ENCODE data around the gene SLC26A8. TPM values are rescaled to one million over a fixed set of nuclear protein-coding genes. Genes with fewer than 3 reads are reported as not detected.
"Not testable (repeated sequence)": the region's sequence is repeated elsewhere in the genome, so short reads cannot be mapped to it uniquely, and the experiment has no call there.

The SLC26A8 gene
- total RNA-seq, 2 experiments from 2014 or later: not detected

GRCh38 chr6:35943390-35943789 lies 81.1 kb downstream of the SLC26A8 start:
- Mint-ChIP-seq H3K27ac (no peak overlapping the region), H3K36me3 (no peaks in the 10 kb centered on the region), H3K27me3 (peaks cover 6% of the 10 kb centered on the region), H3K4me1 (no peaks in the 10 kb centered on the region), H3K9me3 (ENCODE audit: low read depth) (no peaks in the 10 kb centered on the region), H3K4me3 (no peak overlapping the region)
- no peak for ATAC-seq
- CTCF ChIA-PET: no interaction called here
- no peak for DNase-seq

GRCh38 chr6:35942355-35942754 lies 82.1 kb downstream of the SLC26A8 start:
- peaks cover 9% of the 10 kb centered on the region for H3K27me3 Mint-ChIP-seq
- H3K4me3 Mint-ChIP-seq: no peak overlapping the region
- CTCF ChIA-PET: no interaction called here
- H3K36me3 Mint-ChIP-seq: no peaks in the 10 kb centered on the region
- no peak overlapping the region for H3K27ac Mint-ChIP-seq
- no peak for ATAC-seq
- no peaks in the 10 kb centered on the region for H3K9me3 Mint-ChIP-seq (ENCODE audit: low read depth)
- DNase-seq: no peak
- H3K4me1 Mint-ChIP-seq: no peaks in the 10 kb centered on the region

- H3K4me3 Mint-ChIP-seq; DNase-seq; H3K4me1 Mint-ChIP-seq; H3K27ac Mint-ChIP-seq; H3K36me3 Mint-ChIP-seq; CTCF ChIA-PET; H3K9me3 Mint-ChIP-seq (ENCODE audit: low read depth); ATAC-seq: not testable (repeated sequence)
- peaks cover 12% of the 10 kb centered on the region for H3K27me3 Mint-ChIP-seq
Measured at GRCh38 chr6:35941170-35941569, 83.3 kb downstream of the SLC26A8 start.

GRCh38 chr6:35940014-35940413 lies 84.4 kb downstream of the SLC26A8 start:
- DNase-seq; H3K4me1 Mint-ChIP-seq; ATAC-seq; H3K9me3 Mint-ChIP-seq (ENCODE audit: low read depth); CTCF ChIA-PET; H3K4me3 Mint-ChIP-seq; H3K36me3 Mint-ChIP-seq; H3K27ac Mint-ChIP-seq: not testable (repeated sequence)
- H3K27me3 Mint-ChIP-seq: peaks cover 19% of the 10 kb centered on the region

- DNase-seq; H3K4me3 Mint-ChIP-seq; H3K4me1 Mint-ChIP-seq; CTCF ChIA-PET; ATAC-seq; H3K9me3 Mint-ChIP-seq (ENCODE audit: low read depth); H3K27ac Mint-ChIP-seq; H3K36me3 Mint-ChIP-seq: not testable (repeated sequence)
- peaks cover 22% of the 10 kb centered on the region for H3K27me3 Mint-ChIP-seq
Measured at GRCh38 chr6:35939259-35939658, 85.2 kb downstream of the SLC26A8 start.

GRCh38 chr6:35936681-35937359 lies 87.6 kb downstream of the SLC26A8 start:
- CTCF ChIA-PET: interaction anchor here (0.8 kb wide), 1 partner anchor 17 kb away, joined by 4 read pairs; no protein-coding TSS in a partner anchor
- no peak for ATAC-seq

GRCh38 chr6:35935469-35935868 lies 89.0 kb downstream of the SLC26A8 start:
- CTCF ChIA-PET: no interaction called here
- ATAC-seq: no peak
- Mint-ChIP-seq H3K4me3 (no peak overlapping the region), H3K27ac (no peak overlapping the region), H3K36me3 (no peaks in the 10 kb centered on the region), H3K27me3 (peaks cover 23% of the 10 kb centered on the region), H3K4me1 (no peaks in the 10 kb centered on the region), H3K9me3 (ENCODE audit: low read depth) (peaks cover 3% of the 10 kb centered on the region)
- DNase-seq: no peak

More at GRCh38 chr6:35936681-35937359, 87.6 kb downstream of the SLC26A8 start:
- H3K9me3 Mint-ChIP-seq (ENCODE audit: low read depth): peaks cover 3% of the 10 kb centered on the region
- no peak overlapping the region for H3K4me3 Mint-ChIP-seq
- DNase-seq: no peak
- H3K36me3 Mint-ChIP-seq: no peaks in the 10 kb centered on the region
- peaks cover 23% of the 10 kb centered on the region for H3K27me3 Mint-ChIP-seq
- H3K4me1 Mint-ChIP-seq: no peaks in the 10 kb centered on the region
- H3K27ac Mint-ChIP-seq: no peak overlapping the region

- H3K4me1 Mint-ChIP-seq: no peaks in the 10 kb centered on the region
- H3K27ac Mint-ChIP-seq: no peak overlapping the region
- DNase-seq (no peak), ATAC-seq (no peak)
- H3K9me3 Mint-ChIP-seq (ENCODE audit: low read depth): peaks cover 3% of the 10 kb centered on the region
- H3K4me3 Mint-ChIP-seq: no peak overlapping the region
- CTCF ChIA-PET: no interaction called here
- H3K36me3 Mint-ChIP-seq: no peaks in the 10 kb centered on the region
- peaks cover 19% of the 10 kb centered on the region for H3K27me3 Mint-ChIP-seq
Measured at GRCh38 chr6:35933844-35934243, 90.6 kb downstream of the SLC26A8 start.

- not testable (repeated sequence) for H3K4me3 Mint-ChIP-seq; H3K4me1 Mint-ChIP-seq; DNase-seq; H3K9me3 Mint-ChIP-seq (ENCODE audit: low read depth); H3K36me3 Mint-ChIP-seq; H3K27ac Mint-ChIP-seq; ATAC-seq
- peaks cover 13% of the 10 kb centered on the region for H3K27me3 Mint-ChIP-seq
- CTCF ChIA-PET: interaction anchor here (0.9 kb wide), 1 partner anchor 10 kb away, joined by 3 read pairs; no protein-coding TSS in a partner anchor
Measured at GRCh38 chr6:35931873-35932272, 92.6 kb downstream of the SLC26A8 start.

GRCh38 chr6:35931120-35931561 lies 93.3 kb downstream of the SLC26A8 start:
- Mint-ChIP-seq H3K9me3 (ENCODE audit: low read depth) (no peaks in the 10 kb centered on the region), H3K27me3 (peaks cover 12% of the 10 kb centered on the region), H3K27ac (no peak overlapping the region), H3K36me3 (no peaks in the 10 kb centered on the region), H3K4me3 (no peak overlapping the region), H3K4me1 (no peaks in the 10 kb centered on the region)
- CTCF ChIA-PET: no interaction called here
- DNase-seq (no peak), ATAC-seq (no peak)

GRCh38 chr6:35929601-35930000 lies 94.8 kb downstream of the SLC26A8 start:
- Mint-ChIP-seq H3K4me1 (no peaks in the 10 kb centered on the region), H3K27ac (no peak overlapping the region), H3K9me3 (ENCODE audit: low read depth) (no peaks in the 10 kb centered on the region), H3K36me3 (no peaks in the 10 kb centered on the region), H3K4me3 (no peak overlapping the region), H3K27me3 (peaks cover 4% of the 10 kb centered on the region)
- CTCF ChIA-PET: no interaction called here
- ATAC-seq (no peak), DNase-seq (no peak)

GRCh38 chr6:35926509-35927215 lies 97.8 kb downstream of the SLC26A8 start:
- no peaks in the 10 kb centered on the region for H3K27me3 Mint-ChIP-seq
- no peak overlapping the region for H3K4me3 Mint-ChIP-seq
- peaks cover 3% of the 10 kb centered on the region for H3K36me3 Mint-ChIP-seq
- peaks cover 14% of the 10 kb centered on the region for H3K4me1 Mint-ChIP-seq
- H3K27ac Mint-ChIP-seq: no peak overlapping the region
- no peak for ATAC-seq
- H3K9me3 Mint-ChIP-seq (ENCODE audit: low read depth): no peaks in the 10 kb centered on the region
- CTCF ChIA-PET: interaction anchor here (1.5 kb wide), 1 partner anchor 376 kb away, joined by 3 read pairs; no protein-coding TSS in a partner anchor
- no peak for DNase-seq

- peaks cover 17% of the 10 kb centered on the region for H3K4me1 Mint-ChIP-seq
Measured at GRCh38 chr6:35925961-35926360, 98.5 kb downstream of the SLC26A8 start.

GRCh38 chr6:35924146-35924545 lies 100.3 kb downstream of the SLC26A8 start:
- Mint-ChIP-seq H3K27me3 (no peaks in the 10 kb centered on the region), H3K4me1 (peaks cover 18% of the 10 kb centered on the region), H3K27ac (no peak overlapping the region), H3K4me3 (no peak overlapping the region), H3K36me3 (peaks cover 8% of the 10 kb centered on the region), H3K9me3 (ENCODE audit: low read depth) (no peaks in the 10 kb centered on the region)
- ATAC-seq: no peak
- DNase-seq: no peak
- CTCF ChIA-PET: interaction anchor here (2.5 kb wide), 1 partner anchor 171 kb away, joined by 6 read pairs; no protein-coding TSS in a partner anchor

More at GRCh38 chr6:35925961-35926360, 98.5 kb downstream of the SLC26A8 start:
- CTCF ChIA-PET: interaction anchor here (1.5 kb wide), 1 partner anchor 376 kb away, joined by 3 read pairs; no protein-coding TSS in a partner anchor
- ATAC-seq (no peak), DNase-seq (no peak)
- Mint-ChIP-seq H3K36me3 (peaks cover 3% of the 10 kb centered on the region), H3K27ac (no peak overlapping the region), H3K4me3 (no peak overlapping the region), H3K9me3 (ENCODE audit: low read depth) (no peaks in the 10 kb centered on the region), H3K27me3 (no peaks in the 10 kb centered on the region)
